Tibial nerve (tissue), 4 donors: Measurements from ENCODE around the gene TNFRSF12A. TPM values are rescaled to one million over a fixed set of nuclear protein-coding genes. Genes with fewer than 3 reads are reported as not detected.
A peak's percentile ranks its signal among the peaks of the same experiment; 100 is the strongest.

Experiments used
- DNase-seq, 2 donors: peaks; one replicate each; pipeline ENCODE4 v3.0.0-alpha.2; 2019; ENCODE audit warnings: low spot score in 2 of 2
- H3K27ac ChIP-seq, 4 donors: fragments of 200-600 bp; sonication (generic) in 3 of 4; one replicate each; pipeline ENCODE4 v1.5.1; 2017 to 2019; ENCODE audit warnings: mild to moderate bottlenecking in 1 of 4
- H3K27me3 ChIP-seq, 2 donors: fragments of 200-600 bp; sonication (generic) in 1 of 2; one replicate each; pipeline versions ENCODE4 v1.5.1 to v1.6.0; 2017 to 2019
- H3K36me3 ChIP-seq, 3 donors: fragments of 200-600 bp; sonication (generic); one replicate each; pipeline ENCODE4 v1.5.1; 2018 to 2019
- H3K4me1 ChIP-seq, 4 donors: fragments of 200-600 bp; sonication (generic) in 3 of 4; one replicate each; pipeline ENCODE4 v1.5.1; 2017 to 2019
- H3K4me3 ChIP-seq, 4 donors: fragments of 200-600 bp; sonication (generic) in 3 of 4; one replicate each; pipeline ENCODE4 v1.5.1; 2017 to 2019; ENCODE audit warnings: mild to moderate bottlenecking in 1 of 4, moderate library complexity in 1 of 4
- H3K9me3 ChIP-seq, 4 donors: fragments of 200-600 bp; sonication (generic) in 3 of 4; one replicate each; pipeline ENCODE4 v1.5.1; 2017 to 2019
- CTCF ChIP-seq, 5 experiments: fragments of 200-600 bp in 3 of 5; fragments of 450-650 bp in 2 of 5; sonication (generic) in 3 of 5; IDR thresholded peaks; one replicate each; pipeline ENCODE4 v1.5.1; 2016 to 2019; ENCODE audit warnings: antibody characterized with exemption in 5 of 5, mild to moderate bottlenecking in 3 of 5, moderate library complexity in 2 of 5
- EP300 ChIP-seq, 2 donors: sonication (generic); formaldehyde crosslinking; IDR thresholded peaks; one replicate each; pipeline ENCODE4 v1.6.1; 2017; ENCODE audit warnings: antibody characterized with exemption in 2 of 2, mild to moderate bottlenecking in 1 of 2
- POLR2A ChIP-seq, 2 donors: fragments of 450-650 bp; IDR thresholded peaks; one replicate each; pipeline ENCODE4 v1.6.1; 2017; ENCODE audit warnings: antibody characterized with exemption in 2 of 2, mild to moderate bottlenecking in 2 of 2, moderate library complexity in 2 of 2
- WGBS, 2 donors: methylation state at CpG; one replicate each; pipeline ENCODE4 v1.1.5; 2018; 5-methylcytosine and 5-hydroxymethylcytosine counted together
- total RNA-seq, 4 donors: library from RNA; depleted of rRNA; stranded (reverse); fragments of >200 nt; gene quantifications; one replicate each; pipeline ENCODE4 v1.1.0, GENCODE V29; 2016

The TNFRSF12A gene
- 10 to 100 TPM in 2 of 4 donors, 1 to 10 TPM in 2; 2.4 to 47.4 (median 11.5) TPM for total RNA-seq

- DNase-seq: peak; percentile 42 to 47
- H3K27ac ChIP-seq: peak within 1 kb of the TSS; percentile 78 to 99 (median 95)
- H3K27me3 ChIP-seq: peaks cover 0 to 23% of the 10 kb centered on the region in 2 donors
- whole genome bisulfite sequencing, 2 donors: 1 to 3% methylated on average over 6 to 19 of the region's 49 CpGs
- H3K9me3 ChIP-seq: no peaks in the 10 kb centered on the region
- TF ChIP-seq CTCF (IDR thresholded peaks at IDR 0.05) (peak in 2 of 5 experiments; percentile 44 to 45), POLR2A (IDR thresholded peaks at IDR 0.05) (peak; percentile 75 to 82), EP300 (IDR thresholded peaks at IDR 0.05) (no peak)
- H3K4me3 ChIP-seq: peak within 1 kb of the TSS; percentile 42 to 65 (median 63)
- H3K36me3 ChIP-seq: no peaks in the 10 kb centered on the region
- H3K4me1 ChIP-seq: peaks cover 0 to 64% (median 31%) of the 10 kb centered on the region in 4 donors
Measured at GRCh38 chr16:3020247-3020603, at the start of gene TNFRSF12A. Gene TNFRSF12A (plus strand): TSS chr16:3020368. CDS start chr16:3020398, 30 bp downstream.

GRCh38 chr16:2970563-2970962 is 49.6 kb upstream of the TNFRSF12A start:
- peaks cover 0 to 53% (median 18%) of the 10 kb centered on the region in 4 donors for H3K4me1 ChIP-seq
- no peak for DNase-seq
- peaks cover 0 to 28% (median 0%) of the 10 kb centered on the region in 3 donors for H3K36me3 ChIP-seq
- WGBS, 2 donors: 74 to 81% methylated on average over 6 of the region's 6 CpGs
- peak overlapping the region in 2 of 4 donors; percentile 55 to 84 for H3K4me3 ChIP-seq
- TF ChIP-seq CTCF (IDR thresholded peaks at IDR 0.05) (no peak), POLR2A (IDR thresholded peaks at IDR 0.05) (no peak), EP300 (IDR thresholded peaks at IDR 0.05) (no peak)
- H3K27me3 ChIP-seq: peaks cover 0 to 29% of the 10 kb centered on the region in 2 donors
- no peaks in the 10 kb centered on the region for H3K9me3 ChIP-seq
- peak overlapping the region in 3 of 4 donors; percentile 66 to 77 (median 71) for H3K27ac ChIP-seq

- Histone ChIP-seq H3K36me3 (peaks cover 0 to 28% (median 0%) of the 10 kb centered on the region in 3 donors), H3K27ac (no peak overlapping the region), H3K9me3 (no peaks in the 10 kb centered on the region), H3K4me1 (peaks cover 0 to 51% (median 18%) of the 10 kb centered on the region in 4 donors), H3K4me3 (no peak overlapping the region), H3K27me3 (peaks cover 0 to 21% of the 10 kb centered on the region in 2 donors)
- TF ChIP-seq EP300 (IDR thresholded peaks at IDR 0.05): no peak
- TF ChIP-seq POLR2A (IDR thresholded peaks at IDR 0.05): no peak
- TF ChIP-seq CTCF (IDR thresholded peaks at IDR 0.05): no peak
- WGBS, 2 donors: 84 to 85% methylated on average over 18 to 21 of the region's 35 CpGs
- DNase-seq: no peak
Measured at GRCh38 chr16:2971134-2971984, 48.8 kb upstream of the TNFRSF12A start.

GRCh38 chr16:2971985-2972784 is 48.0 kb upstream of the TNFRSF12A start:
- no peak for TF ChIP-seq POLR2A (IDR thresholded peaks at IDR 0.05)
- TF ChIP-seq CTCF (IDR thresholded peaks at IDR 0.05): no peak
- TF ChIP-seq EP300 (IDR thresholded peaks at IDR 0.05): no peak
- Histone ChIP-seq H3K4me1 (peaks cover 0 to 43% (median 14%) of the 10 kb centered on the region in 4 donors), H3K4me3 (no peak overlapping the region), H3K9me3 (no peaks in the 10 kb centered on the region), H3K27ac (no peak overlapping the region), H3K36me3 (peaks cover 0 to 28% (median 0%) of the 10 kb centered on the region in 3 donors), H3K27me3 (peaks cover 0 to 16% of the 10 kb centered on the region in 2 donors)
- 64 to 66% methylated on average over 14 to 15 of the region's 15 CpGs for whole genome bisulfite sequencing, 2 donors
- DNase-seq: no peak
